RWPE2 (cell line): ENCODE results near the gene WWOX.

Source experiments
- ATAC-seq: fragments of 200-7000 bp; cut with Tn5 transposase; 3 replicates; pipeline ENCODE4 v1.9.1; 2021; ENCODE audit warnings: low read depth
- DNase-seq: peaks from one replicate; pipeline ENCODE4 v3.0.0-alpha.2; 2020; ENCODE audit warnings: low spot score
- H3K27ac ChIP-seq: fragments of 450-650 bp; 2 replicates; pipeline ENCODE4 v1.5.1; 2017; ENCODE audit warnings: mild to moderate bottlenecking; ENCODE audit not compliant: poor library complexity, severe bottlenecking
- H3K27me3 ChIP-seq: fragments of 250-450 bp; sonication (Bioruptor Pico); 2 replicates; pipeline ENCODE4 v1.5.1; 2021; ENCODE audit warnings: mild to moderate bottlenecking, moderate library complexity; ENCODE audit not compliant: insufficient read depth, poor library complexity, severe bottlenecking
- H3K36me3 ChIP-seq: fragments of 250-450 bp; sonication (Bioruptor Pico); 2 replicates; pipeline ENCODE4 v1.5.1; 2020; ENCODE audit warnings: low read depth, mild to moderate bottlenecking, moderate library complexity
- H3K4me1 ChIP-seq: fragments of 250-450 bp; sonication (Bioruptor Pico); 2 replicates; pipeline ENCODE4 v1.5.1; 2021; ENCODE audit warnings: mild to moderate bottlenecking, moderate library complexity; ENCODE audit not compliant: insufficient read depth, poor library complexity, severe bottlenecking
- H3K4me3 ChIP-seq: fragments of 250-450 bp; sonication (Bioruptor Pico); 2 replicates; pipeline ENCODE4 v1.5.1; 2021; ENCODE audit warnings: mild to moderate bottlenecking, moderate library complexity; ENCODE audit not compliant: severe bottlenecking
- H3K9me3 ChIP-seq: fragments of 250-450 bp; sonication (Bioruptor Pico); 2 replicates; pipeline ENCODE4 v1.5.1; 2021; ENCODE audit warnings: mild to moderate bottlenecking, moderate library complexity; ENCODE audit not compliant: severe bottlenecking
- CTCF ChIP-seq: fragments of 450-650 bp; IDR thresholded peaks from one replicate; pipeline ENCODE4 v1.5.1; 2017; ENCODE audit warnings: mild to moderate bottlenecking, moderate library complexity; ENCODE audit not compliant: poor library complexity, severe bottlenecking

The WWOX gene

GRCh38 chr16:78969721-78970120 lies 870.3 kb downstream of the WWOX start:
- Histone ChIP-seq H3K4me3 (no peak overlapping the region), H3K9me3 (no peaks in the 10 kb centered on the region), H3K4me1 (no peaks in the 10 kb centered on the region), H3K27me3 (no peaks in the 10 kb centered on the region), H3K27ac (no peak overlapping the region), H3K36me3 (no peaks in the 10 kb centered on the region)
- ATAC-seq (no peak), DNase-seq (no peak)
- TF ChIP-seq CTCF, result no peak

- ATAC-seq (no peak), DNase-seq (no peak)
- Histone ChIP-seq H3K9me3 (no peaks in the 10 kb centered on the region), H3K27me3 (no peaks in the 10 kb centered on the region), H3K36me3 (no peaks in the 10 kb centered on the region), H3K4me3 (no peak overlapping the region), H3K27ac (no peak overlapping the region), H3K4me1 (no peaks in the 10 kb centered on the region)
- no peak for TF ChIP-seq CTCF
Measured at GRCh38 chr16:78970650-78971049, 871.2 kb downstream of the WWOX start.

DNA sequence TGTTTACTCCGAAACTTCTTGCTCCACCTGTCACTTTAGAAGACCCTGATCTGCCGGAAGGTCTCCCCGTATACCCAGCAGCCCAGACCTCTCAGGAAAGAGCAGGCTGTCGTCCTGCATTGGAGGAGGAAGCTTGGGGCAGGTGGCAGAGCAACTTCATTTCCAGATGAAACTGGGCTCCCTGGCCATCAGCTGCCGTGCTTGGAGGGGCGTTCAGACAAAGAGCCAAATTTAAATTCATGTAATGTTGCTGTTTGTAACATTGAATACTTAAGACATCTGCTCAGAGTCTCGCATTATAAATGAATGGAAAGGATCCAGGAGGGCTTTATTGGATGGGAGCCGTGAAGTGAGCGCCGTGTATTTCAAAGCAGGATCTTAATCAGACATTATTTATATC lies 872.6 kb downstream of the WWOX start:
- Histone ChIP-seq H3K36me3 (no peaks in the 10 kb centered on the region), H3K9me3 (no peaks in the 10 kb centered on the region), H3K27ac (no peak overlapping the region), H3K4me1 (no peaks in the 10 kb centered on the region), H3K4me3 (no peak overlapping the region), H3K27me3 (no peaks in the 10 kb centered on the region)
- ATAC-seq, result no peak
- DNase-seq, result no peak
- TF ChIP-seq CTCF, result no peak

DNA sequence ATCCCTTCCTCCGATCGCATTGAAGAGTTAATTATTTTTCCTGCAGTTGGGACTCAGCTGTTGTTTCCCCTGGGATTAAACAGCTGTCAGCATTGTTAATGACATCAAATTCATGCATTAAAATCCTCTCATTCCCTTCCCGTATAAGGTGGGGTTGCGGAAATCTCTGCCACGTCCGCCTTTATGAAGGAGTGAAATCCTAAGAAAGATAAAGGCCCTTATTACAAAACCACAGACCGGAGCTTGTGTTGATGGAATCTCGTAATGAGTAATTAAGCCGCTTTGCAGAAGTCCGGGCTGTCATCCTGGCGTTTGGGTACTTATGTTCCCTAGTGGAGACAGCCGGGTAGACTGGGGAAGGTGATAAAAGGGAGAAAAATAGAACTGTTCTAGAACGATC lies 873.5 kb downstream of the WWOX start:
- no peaks in the 10 kb centered on the region for H3K4me1 ChIP-seq
- ATAC-seq, result no peak
- no peaks in the 10 kb centered on the region for H3K9me3 ChIP-seq
- H3K4me3 ChIP-seq, result no peak overlapping the region
- TF ChIP-seq CTCF, result no peak
- no peaks in the 10 kb centered on the region for H3K36me3 ChIP-seq
- H3K27me3 ChIP-seq, result no peaks in the 10 kb centered on the region
- DNase-seq, result no peak
- H3K27ac ChIP-seq, result no peak overlapping the region

DNA sequence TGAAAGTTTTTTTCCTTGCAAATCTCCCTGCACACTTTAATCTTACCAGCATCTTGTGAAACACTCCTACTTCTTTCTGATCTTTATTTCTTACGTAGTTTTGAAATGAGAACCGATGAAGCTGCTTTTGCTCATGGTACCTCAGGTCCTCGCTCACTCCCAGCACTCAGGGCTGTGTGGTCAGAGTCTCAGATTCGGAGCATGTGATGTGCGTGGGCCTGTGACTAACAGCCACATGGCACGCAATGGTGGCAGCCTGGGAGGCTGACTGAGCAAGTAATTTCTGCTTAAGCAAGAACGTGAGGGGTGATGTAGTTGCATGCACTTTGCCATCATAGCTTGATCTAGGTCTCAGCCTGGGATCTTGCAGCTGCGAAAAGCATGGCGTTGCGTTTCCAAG lies 876.8 kb downstream of the WWOX start:
- TF ChIP-seq CTCF, result no peak
- H3K4me1 ChIP-seq, result no peaks in the 10 kb centered on the region
- H3K9me3 ChIP-seq, result no peaks in the 10 kb centered on the region
- no peaks in the 10 kb centered on the region for H3K36me3 ChIP-seq
- no peak overlapping the region for H3K27ac ChIP-seq
- ATAC-seq (no peak), DNase-seq (no peak)
- H3K4me3 ChIP-seq, result no peak overlapping the region
- no peaks in the 10 kb centered on the region for H3K27me3 ChIP-seq
